NCI-H1048 (cell line): Measurements from ENCODE around the gene MDGA2.
A peak's percentile ranks its signal among the peaks of the same experiment; 100 is the strongest.
"Not testable (repeated sequence)": the region's sequence is repeated elsewhere in the genome, so short reads cannot be mapped to it uniquely, and the experiment has no call there.

ENCODE experiments used
- DNase-seq: peaks from one replicate; lab custom pipeline; 2025; lab: John Stamatoyannopoulos, UW

MDGA2 gene

DNA sequence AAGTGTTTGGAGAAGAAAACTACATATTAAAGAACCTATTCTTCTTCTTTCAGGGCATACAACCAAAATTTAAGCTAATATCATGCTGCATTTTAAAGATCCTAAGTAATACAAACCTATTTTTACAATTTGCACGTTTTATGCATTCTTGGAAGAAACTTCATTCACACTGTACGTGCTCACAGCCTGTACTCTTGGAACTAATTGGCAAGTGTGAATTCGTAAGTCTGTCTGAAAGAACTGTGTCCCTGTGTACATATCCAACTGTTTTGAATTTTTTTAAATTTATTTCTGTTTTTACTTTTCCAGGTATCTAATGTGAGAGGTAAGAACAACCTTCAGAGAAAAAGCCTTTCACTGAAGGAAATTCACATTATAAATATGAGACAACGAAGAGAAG lies 347.0 kb downstream of the MDGA2 start:
- DNase-seq, result no peak

- no peak for DNase-seq
Observed at GRCh38 chr14:47327336-47327735, 348.1 kb downstream of the MDGA2 start.

DNA sequence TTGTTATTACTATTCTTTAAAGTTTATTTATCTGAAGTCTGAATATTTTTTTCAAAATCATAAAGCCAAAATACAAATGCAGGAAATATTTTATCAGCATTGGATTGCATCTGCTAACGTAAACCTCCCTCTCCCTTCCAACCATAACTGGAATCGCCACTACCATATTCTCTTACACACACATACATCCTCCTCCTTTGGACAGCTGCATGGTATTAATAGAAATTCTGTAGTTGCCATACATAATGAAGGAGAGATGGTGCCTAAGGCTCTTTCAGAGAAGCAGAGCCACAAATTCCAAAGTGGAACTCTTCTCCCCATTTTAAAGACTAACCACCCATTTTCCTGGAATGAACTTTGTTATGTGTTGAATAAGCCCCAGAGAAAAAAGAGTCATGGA lies 352.7 kb downstream of the MDGA2 start:
- no peak for DNase-seq

GRCh38 chr14:47302121-47302520 lies 373.3 kb downstream of the MDGA2 start:
- no peak for DNase-seq

DNA sequence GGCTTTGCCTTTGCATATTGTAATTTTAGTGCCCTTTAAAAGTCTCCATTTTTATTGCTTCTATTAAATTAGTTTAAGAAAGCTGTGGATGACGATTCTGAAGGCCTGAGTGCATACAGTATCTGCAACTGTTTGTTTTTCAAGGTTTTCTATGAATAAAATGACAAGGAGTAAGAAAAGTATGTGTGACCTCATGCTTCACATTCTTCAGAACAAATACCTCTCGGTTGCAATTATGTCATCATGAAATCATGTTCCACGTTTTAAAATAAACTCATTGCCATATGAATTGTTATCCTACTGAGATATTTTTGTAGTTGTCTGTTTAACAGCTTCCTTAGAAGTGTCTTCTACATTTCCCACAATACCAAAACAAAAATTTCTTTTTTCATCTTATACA lies 374.6 kb downstream of the MDGA2 start:
- DNase-seq, result no peak

GRCh38 chr14:47297374-47297773 lies 378.0 kb downstream of the MDGA2 start:
- no peak for DNase-seq

- no peak for DNase-seq
Observed at GRCh38 chr14:47284283-47284682, 391.1 kb downstream of the MDGA2 start.

- not testable (repeated sequence) for DNase-seq
Observed at GRCh38 chr14:47281761-47282160, 393.6 kb downstream of the MDGA2 start.

DNA sequence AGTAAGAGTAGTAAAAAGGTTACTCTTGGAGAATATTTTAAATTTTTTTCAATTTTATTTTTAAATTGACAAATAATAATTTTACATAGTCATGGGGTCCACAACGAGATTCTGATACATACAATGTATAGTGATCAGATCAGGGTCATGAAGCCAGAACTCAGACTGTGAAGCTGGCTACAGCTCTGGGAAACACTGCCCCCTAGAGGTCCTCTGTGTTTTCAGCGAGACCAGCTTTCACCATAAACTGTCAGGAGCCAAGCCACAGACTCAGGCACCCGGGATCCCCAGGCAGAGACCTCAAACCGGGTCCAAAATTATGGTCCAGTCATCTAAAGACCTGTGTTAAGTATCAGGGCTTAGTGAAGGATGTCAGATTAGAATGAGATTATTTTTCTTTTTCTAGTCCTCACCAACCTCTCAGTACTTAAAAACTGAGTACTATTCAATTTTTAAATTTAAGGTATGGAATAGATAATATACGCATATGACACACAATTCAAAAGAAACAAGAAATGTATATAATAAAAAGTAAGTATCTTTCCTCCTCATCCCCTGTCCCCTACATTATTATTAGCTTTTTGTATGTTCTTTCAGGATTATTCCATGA lies 397.1 kb downstream of the MDGA2 start:
- DNase-seq, result peak; percentile 21

DNA sequence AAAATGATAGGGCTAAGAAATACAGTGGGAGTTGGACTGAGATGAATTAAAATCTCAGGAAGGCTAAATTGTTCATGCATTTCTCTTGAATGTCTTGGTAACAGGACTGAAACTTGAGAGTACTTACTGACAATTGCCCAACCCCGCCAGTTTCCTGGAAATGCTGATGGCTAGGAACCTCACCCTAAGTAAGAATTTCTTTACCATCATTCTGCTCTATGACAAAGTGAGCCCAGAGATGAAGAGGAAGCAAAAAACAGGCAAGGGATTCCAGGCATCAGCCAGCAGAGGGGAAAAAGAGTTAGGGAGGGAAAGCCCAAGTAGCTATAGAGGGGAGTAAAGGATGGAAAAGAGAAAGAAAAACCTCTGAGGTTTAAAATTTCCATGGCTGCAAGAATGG lies 397.7 kb downstream of the MDGA2 start:
- no peak for DNase-seq

DNA sequence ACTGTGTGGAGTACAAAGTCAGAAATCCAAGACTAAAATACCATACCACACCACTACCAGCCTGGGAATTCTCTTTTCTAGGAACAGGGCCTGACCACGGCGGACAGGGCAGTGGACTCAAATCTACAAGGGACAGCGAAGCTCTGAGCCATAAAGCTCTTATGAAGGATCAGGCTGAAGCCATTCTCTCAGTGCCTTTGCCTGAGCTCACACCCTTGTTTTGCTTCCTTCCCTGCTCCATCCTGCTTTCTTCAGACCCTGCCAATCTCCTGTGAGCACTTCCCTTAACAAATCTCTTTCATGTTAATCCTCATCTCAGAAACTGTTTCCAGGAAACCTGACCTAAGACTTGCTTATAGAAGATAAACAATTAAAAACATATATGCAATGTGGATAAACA lies 398.5 kb downstream of the MDGA2 start:
- no peak for DNase-seq

DNA sequence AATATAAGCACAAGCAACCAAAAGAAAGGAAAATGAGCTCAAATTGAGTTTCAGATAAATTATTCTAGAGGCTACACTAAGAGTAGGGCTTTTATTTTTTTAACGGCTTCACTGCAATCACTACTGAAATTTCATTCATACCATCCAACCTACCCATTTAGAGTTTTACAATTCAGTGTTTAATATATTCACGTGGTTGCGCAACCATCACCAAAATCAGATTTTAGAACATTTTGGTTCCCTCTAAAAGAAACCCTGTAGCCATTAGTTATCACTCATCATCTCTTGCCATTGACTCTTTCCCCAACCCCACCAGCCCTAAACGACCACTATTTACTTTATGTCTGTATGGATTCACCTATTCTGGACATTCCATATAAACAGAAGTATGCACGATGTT lies 401.5 kb downstream of the MDGA2 start:
- no peak for DNase-seq

GRCh38 chr14:47270715-47271114 lies 404.7 kb downstream of the MDGA2 start:
- DNase-seq, result no peak

- DNase-seq, result no peak
Observed at GRCh38 chr14:47269756-47270492, 405.5 kb downstream of the MDGA2 start.

DNA sequence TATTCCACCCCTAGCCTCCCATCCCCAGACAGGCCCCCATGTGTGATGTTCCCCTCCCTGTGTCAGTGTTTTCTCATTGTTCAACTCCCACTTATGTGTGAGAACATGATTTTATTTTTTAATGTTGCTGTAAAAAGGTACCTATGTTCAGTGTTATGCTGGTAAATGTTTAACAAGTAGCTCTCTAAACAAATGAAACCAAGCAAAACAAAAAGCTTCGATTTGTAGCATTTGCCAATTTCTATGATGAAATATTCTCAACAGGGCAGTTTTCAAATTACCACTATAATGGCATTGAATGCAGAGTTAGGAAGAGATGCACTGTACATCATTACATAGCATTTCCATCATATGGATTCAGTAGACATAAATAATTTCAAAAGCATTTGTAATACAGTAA lies 410.6 kb downstream of the MDGA2 start:
- DNase-seq, result no peak

- no peak for DNase-seq
Observed at GRCh38 chr14:47262801-47263200, 412.6 kb downstream of the MDGA2 start.

- DNase-seq, result no peak
Observed at GRCh38 chr14:47261350-47261749, 414.1 kb downstream of the MDGA2 start.

DNA sequence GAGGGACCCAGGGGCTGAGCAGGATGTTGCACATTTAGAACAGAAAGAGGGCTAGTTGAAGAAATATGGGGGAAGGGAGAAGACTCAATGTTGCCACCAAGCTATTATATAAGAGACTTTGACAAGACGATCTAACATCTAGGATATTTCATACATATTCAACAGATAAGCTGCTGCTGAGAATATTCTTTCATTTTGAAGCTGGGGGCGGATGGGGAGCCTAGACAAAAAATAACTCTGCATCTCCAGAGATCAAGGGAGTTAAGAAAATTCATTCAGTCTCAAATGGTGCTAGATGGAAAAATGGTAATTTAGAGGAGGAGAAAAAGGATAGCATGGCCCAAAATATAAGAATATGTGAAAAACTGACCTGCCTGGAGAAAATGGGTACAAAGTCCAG lies 415.6 kb downstream of the MDGA2 start:
- no peak for DNase-seq

DNA sequence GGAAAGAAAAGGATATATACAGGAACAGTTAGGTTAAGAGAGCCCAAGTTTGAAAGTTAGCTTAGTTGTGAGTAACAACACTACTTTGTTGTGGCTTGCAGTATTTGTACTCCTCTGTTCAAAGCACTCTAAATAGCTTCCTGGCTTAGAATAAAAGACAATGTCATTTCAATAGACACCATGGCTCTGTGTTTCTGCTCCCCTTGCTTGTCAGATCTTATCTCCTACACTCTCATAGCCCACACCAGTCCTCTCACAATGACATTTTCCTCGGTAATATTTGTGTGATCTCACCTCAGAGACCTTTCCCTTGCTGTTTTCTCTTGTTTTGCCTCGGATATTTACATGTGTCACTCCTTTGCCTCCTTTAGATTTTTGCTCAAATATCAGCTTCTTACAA lies 418.4 kb downstream of the MDGA2 start:
- no peak for DNase-seq

DNA sequence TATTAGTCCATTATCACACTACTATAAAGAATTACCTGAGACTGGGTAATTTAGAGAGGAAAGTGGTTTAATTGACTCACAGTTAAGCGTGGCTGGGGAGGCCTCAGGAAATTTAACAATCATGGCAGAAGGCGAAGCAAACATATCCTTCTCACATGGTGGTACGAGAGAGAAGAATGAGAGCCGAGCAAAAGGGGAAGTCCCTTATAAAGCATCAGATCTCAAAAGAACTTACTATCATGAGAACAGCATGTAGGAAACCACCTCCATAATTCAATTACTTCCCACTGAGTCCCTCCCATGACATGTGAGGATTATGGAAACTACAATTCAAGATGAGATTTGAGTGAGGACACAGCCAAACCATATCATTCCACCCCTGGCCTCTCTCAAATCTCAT lies 422.6 kb downstream of the MDGA2 start:
- DNase-seq, result no peak

DNA sequence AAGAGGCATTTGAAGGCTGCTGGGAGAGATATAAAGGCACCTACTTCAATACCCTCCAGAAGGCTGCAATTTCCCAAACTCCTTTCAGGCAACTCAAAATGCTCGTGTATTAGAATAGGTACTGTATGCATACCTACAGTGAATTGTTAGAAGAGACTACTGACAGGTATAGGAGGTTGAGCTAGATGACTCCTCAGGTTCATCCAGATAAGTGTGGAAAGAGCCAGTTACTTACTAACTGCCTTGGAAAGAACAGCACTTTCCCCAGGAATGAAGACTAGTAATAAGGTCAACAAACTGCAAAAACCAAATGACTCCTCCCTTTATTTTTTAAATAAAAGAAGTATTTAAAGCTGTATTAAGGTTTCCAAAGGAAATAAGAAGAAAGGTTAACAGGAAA lies 429.0 kb downstream of the MDGA2 start:
- no peak for DNase-seq

GRCh38 chr14:47242579-47242978 lies 432.8 kb downstream of the MDGA2 start:
- not testable (repeated sequence) for DNase-seq

- no peak for DNase-seq
Observed at GRCh38 chr14:47240748-47241437, 434.5 kb downstream of the MDGA2 start.
